Uterus (tissue), 2 donors: ENCODE measurements around the gene ARHGAP1.

Source experiments
- POLR2A ChIP-seq, 2 donors: fragments of 450-650 bp; IDR thresholded peaks; one replicate each; pipeline ENCODE4 v1.6.1; 2016; ENCODE audit warnings: antibody characterized with exemption in 2 of 2, mild to moderate bottlenecking in 1 of 2, moderate library complexity in 1 of 2
- TF ChIP-seq, protein P1 (sequence below), 4 experiments: fragments of 200-600 bp in 2 of 4; fragments of 450-650 bp in 2 of 4; sonication (generic) in 2 of 4; IDR thresholded peaks; one replicate each; pipeline ENCODE4 v1.5.1; 2016 to 2019; ENCODE audit warnings: antibody characterized with exemption in 4 of 4, mild to moderate bottlenecking in 2 of 4, moderate library complexity in 1 of 4

DNA sequence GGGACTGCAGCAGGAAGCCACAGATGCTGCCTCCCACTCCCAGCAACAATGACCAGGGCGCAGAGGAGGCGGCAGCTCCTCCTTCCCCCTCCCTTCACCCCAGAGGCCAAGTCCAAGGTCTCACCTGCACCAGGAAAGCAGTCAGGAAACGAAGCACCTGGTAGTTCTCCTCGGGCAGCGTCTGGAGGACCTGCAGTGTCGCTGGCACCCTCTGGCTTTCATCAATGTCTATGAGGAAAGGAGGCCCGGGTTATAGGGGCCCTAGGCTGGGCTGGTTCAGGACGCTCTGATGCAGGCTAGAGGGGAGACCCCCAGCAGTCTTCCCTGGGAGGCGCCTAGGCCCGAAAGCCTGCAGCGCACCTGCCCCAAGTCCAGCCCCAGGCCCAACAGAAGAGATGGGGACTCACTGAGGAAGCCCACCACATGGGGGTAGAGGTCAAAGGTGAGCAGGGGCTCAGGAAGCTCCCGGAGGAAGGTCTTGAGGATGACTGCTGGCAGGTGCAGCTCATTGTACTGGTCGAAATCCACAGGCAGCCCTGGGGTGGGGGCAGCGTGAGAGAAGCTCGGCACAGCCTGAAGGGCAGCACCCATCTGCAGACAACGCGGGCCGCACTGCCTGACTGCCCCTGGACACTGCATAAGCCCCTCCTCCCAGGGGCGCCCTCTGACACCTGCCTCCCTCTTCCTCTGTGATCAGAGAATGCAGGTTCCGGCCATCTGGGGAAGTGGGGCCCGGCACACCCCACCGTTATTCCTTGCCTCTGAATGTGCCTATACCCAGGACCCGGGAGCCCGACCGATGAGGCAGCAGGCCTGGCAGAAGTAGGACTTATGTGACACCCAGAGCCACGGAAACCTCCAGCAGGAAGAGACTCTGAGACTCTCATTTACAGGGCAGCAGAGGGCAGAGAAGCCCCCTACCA lies 20.9 kb downstream of the ARHGAP1 start:
- TF ChIP-seq, protein P1, sequence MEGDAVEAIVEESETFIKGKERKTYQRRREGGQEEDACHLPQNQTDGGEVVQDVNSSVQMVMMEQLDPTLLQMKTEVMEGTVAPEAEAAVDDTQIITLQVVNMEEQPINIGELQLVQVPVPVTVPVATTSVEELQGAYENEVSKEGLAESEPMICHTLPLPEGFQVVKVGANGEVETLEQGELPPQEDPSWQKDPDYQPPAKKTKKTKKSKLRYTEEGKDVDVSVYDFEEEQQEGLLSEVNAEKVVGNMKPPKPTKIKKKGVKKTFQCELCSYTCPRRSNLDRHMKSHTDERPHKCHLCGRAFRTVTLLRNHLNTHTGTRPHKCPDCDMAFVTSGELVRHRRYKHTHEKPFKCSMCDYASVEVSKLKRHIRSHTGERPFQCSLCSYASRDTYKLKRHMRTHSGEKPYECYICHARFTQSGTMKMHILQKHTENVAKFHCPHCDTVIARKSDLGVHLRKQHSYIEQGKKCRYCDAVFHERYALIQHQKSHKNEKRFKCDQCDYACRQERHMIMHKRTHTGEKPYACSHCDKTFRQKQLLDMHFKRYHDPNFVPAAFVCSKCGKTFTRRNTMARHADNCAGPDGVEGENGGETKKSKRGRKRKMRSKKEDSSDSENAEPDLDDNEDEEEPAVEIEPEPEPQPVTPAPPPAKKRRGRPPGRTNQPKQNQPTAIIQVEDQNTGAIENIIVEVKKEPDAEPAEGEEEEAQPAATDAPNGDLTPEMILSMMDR (IDR thresholded peaks at IDR 0.05): no peak
- TF ChIP-seq POLR2A (IDR thresholded peaks at IDR 0.05): no peak
